ENCODE data around the gene MGARP. TPM values are rescaled to one million over a fixed set of nuclear protein-coding genes. Genes with fewer than 3 reads are reported as not detected.

MGARP gene
- total and polyA plus RNA-seq, 2 experiments from 2014 or later: 2.4 to 4.1 TPM

GRCh38 chr4:139265654-139266053, 14.4 kb downstream of the MGARP start:
- H3K4me1 Mint-ChIP-seq: peaks cover 18% of the 10 kb centered on the region
- no peaks in the 10 kb centered on the region for H3K36me3 Mint-ChIP-seq (ENCODE audit: low read depth)
- H3K36me3 ChIP-seq (ENCODE audit: insufficient read depth): no peaks in the 10 kb centered on the region
- peaks cover 5% of the 10 kb centered on the region; the same call in 1 of the 2 replicates for H3K4me1 ChIP-seq (ENCODE audit: insufficient read depth)
- no peak overlapping the region for H3K4me3 ChIP-seq
- no peak for ATAC-seq
- H3K27me3 ChIP-seq (ENCODE audit: insufficient read depth): no peaks in the 10 kb centered on the region
- no peaks in the 10 kb centered on the region for H3K9me2 ChIP-seq (ENCODE audit: insufficient read depth)
- no peak overlapping the region for H3K27ac Mint-ChIP-seq
- no peaks in the 10 kb centered on the region for H3F3A ChIP-seq (replicated peaks; ENCODE audit: low read depth)
- H4K20me1 ChIP-seq (replicated peaks; ENCODE audit: insufficient read depth): no peaks in the 10 kb centered on the region
- no peak overlapping the region for H3K4me2 ChIP-seq
- no peak overlapping the region for H3K27ac ChIP-seq (ENCODE audit: low read depth)
- no peak overlapping the region for H3K4me3 Mint-ChIP-seq
- H3K27me3 Mint-ChIP-seq (ENCODE audit: insufficient read depth, low read depth, poor library complexity): peaks cover 3% of the 10 kb centered on the region
- no peaks in the 10 kb centered on the region for H3K79me2 ChIP-seq (replicated peaks; ENCODE audit: insufficient read depth)
- no peak for DNase-seq (ENCODE audit: low spot score)
- H3K9me3 Mint-ChIP-seq: no peaks in the 10 kb centered on the region
- H2AFZ ChIP-seq: no peak overlapping the region
- no peak for TF ChIP-seq ZNF462 (CRISPR knock-in tag; IDR thresholded peaks at IDR 0.05)
- no peak for TF ChIP-seq CTCF (conservative IDR thresholded peaks at IDR 0.05; ENCODE audit: low read depth in 2 of 2)
- TF ChIP-seq EZH2phosphoT487 (IDR thresholded peaks at IDR 0.05; ENCODE audit: unreplicated experiment): no peak
- TF ChIP-seq STAT1 (IDR thresholded peaks at IDR 0.05; ENCODE audit: unreplicated experiment): no peak
- no peak for TF ChIP-seq REST (IDR thresholded peaks at IDR 0.05; ENCODE audit: unreplicated experiment)
- no peak for TF ChIP-seq JUNB (IDR thresholded peaks at IDR 0.05; ENCODE audit: unreplicated experiment)
- no peak for TF ChIP-seq ZNF114 (CRISPR knock-in tag; IDR thresholded peaks at IDR 0.05)
